ENCODE data around the gene GP2. TPM values are rescaled to one million over a fixed set of nuclear protein-coding genes. Genes with fewer than 3 reads are reported as not detected.

The GP2 gene
- total RNA-seq, 1 donor from 2014 or later, result 3.4 TPM

DNA sequence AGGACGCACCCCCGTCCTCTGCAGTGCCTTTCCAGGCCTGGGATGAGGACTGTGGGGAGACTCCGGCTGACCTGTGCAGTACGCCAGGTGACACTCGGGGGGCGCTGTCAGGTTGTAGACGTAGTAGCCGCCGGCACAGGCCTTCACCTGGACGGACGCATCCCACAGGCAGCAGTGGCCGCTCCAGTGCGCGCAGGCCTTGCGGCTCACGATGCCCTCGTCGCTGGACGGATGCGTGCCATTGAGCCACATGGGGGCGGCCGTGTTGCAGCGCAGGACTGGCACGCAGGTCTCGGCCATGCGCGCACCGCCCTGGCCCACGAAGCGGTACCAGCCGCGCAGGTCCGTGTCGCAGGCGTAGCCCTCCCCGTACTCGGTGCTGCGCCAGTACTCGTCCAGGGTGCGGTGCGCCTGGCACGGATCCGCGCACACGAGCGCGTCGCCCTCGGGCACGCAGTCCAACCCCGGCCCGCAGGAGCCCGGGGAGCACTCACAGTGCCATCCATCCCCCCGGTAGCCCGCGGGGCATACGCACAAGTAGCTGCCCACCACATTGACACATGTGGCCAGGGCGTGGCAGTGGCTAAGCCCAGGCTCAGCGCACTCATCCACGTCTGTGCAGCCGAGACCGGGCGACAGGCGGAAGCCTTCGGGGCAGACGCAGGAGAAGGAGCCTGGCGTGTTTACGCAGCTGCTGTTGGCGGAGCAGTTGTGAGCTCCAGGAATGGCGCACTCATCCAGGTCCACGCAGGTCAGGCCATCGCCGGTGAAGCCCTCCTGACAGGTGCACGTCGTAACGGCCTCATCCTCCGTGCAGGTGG is 21.3 kb upstream of the GP2 start:
- DNase-seq (ENCODE audit: extremely low spot score, unreplicated experiment), result no peak
- no peaks in the 10 kb centered on the region for H3K9me3 Mint-ChIP-seq
- H3K27me3 Mint-ChIP-seq, result peaks cover 9% of the 10 kb centered on the region
- no peak overlapping the region for H3K4me3 Mint-ChIP-seq
- TF ChIP-seq, protein P1, sequence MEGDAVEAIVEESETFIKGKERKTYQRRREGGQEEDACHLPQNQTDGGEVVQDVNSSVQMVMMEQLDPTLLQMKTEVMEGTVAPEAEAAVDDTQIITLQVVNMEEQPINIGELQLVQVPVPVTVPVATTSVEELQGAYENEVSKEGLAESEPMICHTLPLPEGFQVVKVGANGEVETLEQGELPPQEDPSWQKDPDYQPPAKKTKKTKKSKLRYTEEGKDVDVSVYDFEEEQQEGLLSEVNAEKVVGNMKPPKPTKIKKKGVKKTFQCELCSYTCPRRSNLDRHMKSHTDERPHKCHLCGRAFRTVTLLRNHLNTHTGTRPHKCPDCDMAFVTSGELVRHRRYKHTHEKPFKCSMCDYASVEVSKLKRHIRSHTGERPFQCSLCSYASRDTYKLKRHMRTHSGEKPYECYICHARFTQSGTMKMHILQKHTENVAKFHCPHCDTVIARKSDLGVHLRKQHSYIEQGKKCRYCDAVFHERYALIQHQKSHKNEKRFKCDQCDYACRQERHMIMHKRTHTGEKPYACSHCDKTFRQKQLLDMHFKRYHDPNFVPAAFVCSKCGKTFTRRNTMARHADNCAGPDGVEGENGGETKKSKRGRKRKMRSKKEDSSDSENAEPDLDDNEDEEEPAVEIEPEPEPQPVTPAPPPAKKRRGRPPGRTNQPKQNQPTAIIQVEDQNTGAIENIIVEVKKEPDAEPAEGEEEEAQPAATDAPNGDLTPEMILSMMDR (conservative IDR thresholded peaks at IDR 0.05), result no peak
- no peaks in the 10 kb centered on the region for H3K36me3 Mint-ChIP-seq
- no peaks in the 10 kb centered on the region for H3K4me1 Mint-ChIP-seq (ENCODE audit: unreplicated experiment)
- H3K27ac Mint-ChIP-seq, result no peak overlapping the region

DNA sequence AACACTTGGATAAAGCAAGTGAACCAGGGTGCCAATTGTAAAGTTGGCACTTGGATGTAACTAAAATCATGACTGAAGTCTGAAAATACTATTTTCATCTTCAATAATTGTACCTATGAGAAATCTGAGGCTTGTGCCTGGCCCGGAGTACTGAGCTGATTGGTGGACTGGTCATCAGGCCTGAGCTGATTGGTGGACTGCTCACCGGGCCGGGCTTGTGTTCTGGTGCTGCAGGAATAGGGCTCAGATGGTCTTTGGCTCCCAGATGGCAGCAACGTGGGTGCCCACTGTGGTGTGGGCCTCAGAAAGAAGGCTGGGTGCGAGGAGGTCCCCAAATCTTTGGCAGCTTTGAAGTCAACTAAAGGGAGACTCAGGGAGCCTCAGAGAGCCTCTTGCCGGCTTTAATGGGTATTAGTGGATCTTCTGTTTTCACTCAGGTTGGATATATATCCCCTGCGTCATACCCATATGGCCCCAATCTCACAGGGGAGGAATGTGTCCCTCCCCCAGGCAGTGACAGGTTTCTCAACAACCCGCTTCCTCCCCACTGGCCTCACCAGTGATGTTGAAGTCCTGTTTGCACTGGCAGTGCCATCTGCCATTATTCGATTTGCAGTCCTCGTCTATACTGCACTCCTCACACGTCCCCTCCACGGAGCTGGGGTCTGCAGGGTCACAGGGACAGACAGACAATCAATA is 20.5 kb upstream of the GP2 start:
- no peaks in the 10 kb centered on the region for H3K4me1 Mint-ChIP-seq (ENCODE audit: unreplicated experiment)
- H3K4me3 Mint-ChIP-seq, result no peak overlapping the region
- no peaks in the 10 kb centered on the region for H3K9me3 Mint-ChIP-seq
- no peak for DNase-seq (ENCODE audit: extremely low spot score, unreplicated experiment)
- H3K36me3 Mint-ChIP-seq, result no peaks in the 10 kb centered on the region
- no peak overlapping the region for H3K27ac Mint-ChIP-seq
- TF ChIP-seq, protein P1 (conservative IDR thresholded peaks at IDR 0.05), result no peak
- peaks cover 9% of the 10 kb centered on the region for H3K27me3 Mint-ChIP-seq

- no peak overlapping the region for H3K27ac Mint-ChIP-seq
- H3K36me3 Mint-ChIP-seq, result no peaks in the 10 kb centered on the region
- DNase-seq (ENCODE audit: extremely low spot score, unreplicated experiment), result no peak
- H3K4me1 Mint-ChIP-seq (ENCODE audit: unreplicated experiment), result no peaks in the 10 kb centered on the region
- no peak overlapping the region for H3K4me3 Mint-ChIP-seq
- TF ChIP-seq, protein P1 (conservative IDR thresholded peaks at IDR 0.05), result no peak
- no peaks in the 10 kb centered on the region for H3K9me3 Mint-ChIP-seq
- no peaks in the 10 kb centered on the region for H3K27me3 Mint-ChIP-seq
These were observed 17.3 kb upstream of the GP2 start for GRCh38 chr16:20344611-20345010.

- H3K9me3 Mint-ChIP-seq, result no peaks in the 10 kb centered on the region
- DNase-seq (ENCODE audit: extremely low spot score, unreplicated experiment), result no peak
- H3K27ac Mint-ChIP-seq, result no peak overlapping the region
- H3K4me3 Mint-ChIP-seq, result no peak overlapping the region
- no peaks in the 10 kb centered on the region for H3K4me1 Mint-ChIP-seq (ENCODE audit: unreplicated experiment)
- TF ChIP-seq, protein P1 (conservative IDR thresholded peaks at IDR 0.05), result no peak
- no peaks in the 10 kb centered on the region for H3K36me3 Mint-ChIP-seq
- H3K27me3 Mint-ChIP-seq, result no peaks in the 10 kb centered on the region
These were observed 12.4 kb upstream of the GP2 start for GRCh38 chr16:20339744-20340143.

DNA sequence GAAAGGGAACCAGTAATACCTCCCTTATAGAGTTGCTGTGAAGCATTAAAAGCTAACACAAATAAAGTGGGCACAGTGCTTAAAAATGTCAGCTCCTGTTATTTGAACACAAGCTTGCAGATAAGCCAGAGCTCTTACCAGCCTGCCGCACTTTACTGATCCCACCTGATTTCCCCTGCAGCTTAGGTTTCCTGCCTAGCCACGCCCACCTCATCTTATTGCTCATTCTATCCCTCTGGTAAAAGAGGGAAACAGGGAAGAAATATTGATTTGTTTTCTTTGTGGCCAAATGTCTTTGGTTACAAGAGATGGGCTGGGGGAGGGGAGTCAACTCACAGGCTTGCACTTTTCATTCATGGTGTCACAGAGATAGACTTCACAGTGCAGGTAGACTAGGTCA is 9.6 kb upstream of the GP2 start:
- Mint-ChIP-seq H3K27me3 (no peaks in the 10 kb centered on the region), H3K9me3 (no peaks in the 10 kb centered on the region), H3K36me3 (no peaks in the 10 kb centered on the region), H3K27ac (no peak overlapping the region), H3K4me3 (no peak overlapping the region), H3K4me1 (ENCODE audit: unreplicated experiment) (no peaks in the 10 kb centered on the region)
- DNase-seq (ENCODE audit: extremely low spot score, unreplicated experiment), result no peak
- TF ChIP-seq, protein P1 (conservative IDR thresholded peaks at IDR 0.05), result no peak

Data from type B pancreatic cell (in vitro differentiated cells).